PC-3 (cell line): ENCODE measurements around the gene SFTPB. TPM values are rescaled to one million over a fixed set of nuclear protein-coding genes. Genes with fewer than 3 reads are reported as not detected.

ENCODE experiments used
- ATAC-seq: fragments of 200-7000 bp; cut with Tn5 transposase; 2 replicates; pipeline ENCODE4 v1.9.1; 2020; ENCODE audit warnings: mild to moderate bottlenecking, moderate library complexity
- BruUV-seq: library from RNA; stranded (reverse); fragments of 400-500 nt; replicated peaks from 2 replicates; lab custom pipeline; 2021; lab: Mats Ljungman, UMichigan
- CTCF ChIA-PET: fragments of 300-600 bp; sonication (Branson Sonifier 250); formaldehyde crosslinking; loops from one replicate; lab custom pipeline; 2022; ENCODE audit warnings: antibody characterized with exemption; lab: Charles Lee
- POLR2A ChIA-PET: fragments of 300-600 bp; sonication (Branson Sonifier 250); formaldehyde crosslinking; loops from one replicate; lab custom pipeline; 2022; ENCODE audit warnings: antibody characterized with exemption; ENCODE audit not compliant: unreplicated experiment; lab: Charles Lee
- DNase-seq: peaks from one replicate; pipeline ENCODE4 v3.0.0-alpha.2; 2015
- H2AFZ ChIP-seq: fragments of 300-600 bp; sonication (generic); 2 replicates; pipeline ENCODE4 v1.6.0; 2016; ENCODE audit warnings: antibody characterized with exemption, low read length
- H3F3A ChIP-seq: fragments of 300-600 bp; sonication (generic); one replicate; pipeline ENCODE4 v1.6.0; 2017; ENCODE audit warnings: antibody characterized with exemption, low read length, control low read depth, mild to moderate bottlenecking; ENCODE audit not compliant: unreplicated experiment
- H3K27ac ChIP-seq: fragments of 300-600 bp; sonication (generic); 2 replicates; pipeline ENCODE4 v1.5.1; 2016; ENCODE audit warnings: mild to moderate bottlenecking, low read length
- H3K27me3 ChIP-seq: fragments of 300-600 bp; sonication (generic); 2 replicates; pipeline ENCODE4 v1.6.1; 2016; ENCODE audit warnings: low read length, mixed read lengths
- H3K36me3 ChIP-seq: fragments of 300-600 bp; sonication (generic); 2 replicates; pipeline ENCODE4 v1.6.1; 2016; ENCODE audit warnings: low read depth, mixed run types, low read length, mixed read lengths
- H3K4me1 ChIP-seq: fragments of 300-600 bp; sonication (generic); 2 replicates; pipeline ENCODE4 v1.5.1; 2016; ENCODE audit warnings: low read length; ENCODE audit not compliant: insufficient read depth
- H3K4me2 ChIP-seq: fragments of 300-600 bp; sonication (generic); 2 replicates; pipeline ENCODE4 v1.6.0; 2016; ENCODE audit warnings: low read length
- H3K4me3 ChIP-seq: fragments of 300-600 bp; sonication (generic); 2 replicates; pipeline ENCODE4 v1.5.1; 2016; ENCODE audit warnings: mild to moderate bottlenecking, low read length, mixed read lengths
- H3K79me2 ChIP-seq: fragments of 300-600 bp; sonication (generic); 2 replicates; pipeline ENCODE4 v1.6.1; 2017; ENCODE audit warnings: low read length, mixed read lengths
- H3K9ac ChIP-seq: fragments of 300-600 bp; sonication (generic); 2 replicates; pipeline ENCODE4 v1.6.0; 2016; ENCODE audit warnings: mild to moderate bottlenecking, low read length
- H3K9me2 ChIP-seq: fragments of 300-600 bp; sonication (generic); replicated peaks from 2 replicates; pipeline ENCODE4 v1.6.1; 2016; ENCODE audit warnings: mixed run types, low read length, mixed read lengths
- H3K9me3 ChIP-seq: fragments of 300-600 bp; sonication (generic); 2 replicates; pipeline ENCODE4 v1.6.1; 2016; ENCODE audit warnings: low read length, mixed read lengths
- H4K20me1 ChIP-seq: fragments of 300-600 bp; sonication (generic); 2 replicates; pipeline ENCODE4 v1.6.1; 2016; ENCODE audit warnings: low read length, mixed read lengths
- CTCF ChIP-seq: fragments of 300-600 bp; sonication (generic); conservative IDR thresholded peaks from 2 replicates; pipeline ENCODE4 v1.5.1; 2017; ENCODE audit warnings: antibody characterized with exemption, low read depth, mild to moderate bottlenecking, low read length
- EZH2 ChIP-seq: fragments of 300-600 bp; sonication (generic); IDR thresholded peaks from one replicate; pipeline ENCODE4 v1.6.1; 2017; ENCODE audit warnings: antibody characterized with exemption, mild to moderate bottlenecking, low read length; ENCODE audit not compliant: unreplicated experiment
- EZH2phosphoT487 ChIP-seq: fragments of 300-600 bp; sonication (generic); IDR thresholded peaks from 2 replicates; pipeline ENCODE4 v1.6.1; 2018; ENCODE audit warnings: mild to moderate bottlenecking, antibody characterized with exemption, low read length, borderline replicate concordance
- intact Hi-C: fragments of 100-400 bp; cut with micrococcal nuclease; formaldehyde crosslinking; loops from 2 replicates; pipeline ENCODE4 v1.9.0; 2023
- total RNA-seq: library from RNA; depleted of rRNA; stranded (reverse); fragments of >200 nt; gene quantifications from 2 replicates; pipeline ENCODE4 v1.2.3, GENCODE V29; 2014

SFTPB gene
- total RNA-seq, 1 experiment from 2014 or later: not detected

- no peak overlapping the region for H3K4me3 ChIP-seq
- H3K27ac ChIP-seq: no peak overlapping the region
- intact Hi-C loops: no loop called here
- no peaks in the 10 kb centered on the region for H4K20me1 ChIP-seq
- H3K9ac ChIP-seq: no peak overlapping the region
- H3F3A ChIP-seq: no peaks in the 10 kb centered on the region
- no TSS peak for BruUV-seq
- ChIA-PET CTCF (no interaction called here), POLR2A (no interaction called here)
- H3K79me2 ChIP-seq: no peaks in the 10 kb centered on the region
- H3K4me1 ChIP-seq: 0 out of 2 replicates have a peak, but pooled peaks cover 4% of the 10 kb centered on the region
- H3K9me2 ChIP-seq: no peaks in the 10 kb centered on the region
- H2AFZ ChIP-seq: no peak overlapping the region
- DNase-seq (no peak), ATAC-seq (no peak)
- no peak overlapping the region for H3K4me2 ChIP-seq
- no peaks in the 10 kb centered on the region for H3K27me3 ChIP-seq
- no peaks in the 10 kb centered on the region for H3K9me3 ChIP-seq
- H3K36me3 ChIP-seq: no peaks in the 10 kb centered on the region
- TF ChIP-seq CTCF (no peak), EZH2 (no peak), EZH2phosphoT487 (no peak)
These were observed 1.3 kb downstream of the SFTPB start for GRCh38 chr2:85666435-85667316.

GRCh38 chr2:85666016-85666415 lies 2.0 kb downstream of the SFTPB start:
- Histone ChIP-seq H3K27ac (no peak overlapping the region), H3K4me3 (no peak overlapping the region), H3K27me3 (no peaks in the 10 kb centered on the region), H4K20me1 (no peaks in the 10 kb centered on the region), H3K9me3 (no peaks in the 10 kb centered on the region), H3K79me2 (no peaks in the 10 kb centered on the region), H3K9me2 (no peaks in the 10 kb centered on the region), H3K36me3 (no peaks in the 10 kb centered on the region), H3K9ac (no peak overlapping the region), H3F3A (no peaks in the 10 kb centered on the region), H2AFZ (no peak overlapping the region), H3K4me2 (no peak overlapping the region), H3K4me1 (0 out of 2 replicates have a peak, but pooled peaks cover 4% of the 10 kb centered on the region)
- no peak for TF ChIP-seq EZH2phosphoT487
- no peak for TF ChIP-seq EZH2
- no peak for TF ChIP-seq CTCF
- no peak for ATAC-seq
- no TSS peak for BruUV-seq
- intact Hi-C loops: no loop called here
- CTCF ChIA-PET: no interaction called here
- POLR2A ChIA-PET: no interaction called here
- no peak for DNase-seq

- Histone ChIP-seq H3K79me2 (no peaks in the 10 kb centered on the region), H3K27ac (no peak overlapping the region), H3K9ac (no peak overlapping the region), H3K9me2 (no peaks in the 10 kb centered on the region), H3F3A (no peaks in the 10 kb centered on the region), H3K9me3 (no peaks in the 10 kb centered on the region), H3K4me2 (no peak overlapping the region), H4K20me1 (no peaks in the 10 kb centered on the region), H3K27me3 (no peaks in the 10 kb centered on the region), H3K4me1 (0 out of 2 replicates have a peak, but pooled peaks cover 4% of the 10 kb centered on the region), H2AFZ (no peak overlapping the region), H3K36me3 (no peaks in the 10 kb centered on the region), H3K4me3 (no peak overlapping the region)
- BruUV-seq: no TSS peak
- no peak for DNase-seq
- intact Hi-C loops: no loop called here
- ChIA-PET CTCF (no interaction called here), POLR2A (no interaction called here)
- ATAC-seq: no peak
- no peak for TF ChIP-seq EZH2
- TF ChIP-seq CTCF: no peak
- TF ChIP-seq EZH2phosphoT487: no peak
These were observed 2.6 kb downstream of the SFTPB start for GRCh38 chr2:85665264-85665937.
